HepG2 (cell line): ENCODE results near the gene HDAC5. TPM values are rescaled to one million over a fixed set of nuclear protein-coding genes. Genes with fewer than 3 reads are reported as not detected.

ENCODE experiments used
- CBX1 ChIP-seq: IDR thresholded peaks from one replicate; pipeline ENCODE4 v1.6.1; 2016; ENCODE audit warnings: antibody characterized with exemption, low read depth
- GATAD1 ChIP-seq: IDR thresholded peaks from 2 replicates; pipeline ENCODE4 v1.6.1; 2016; ENCODE audit warnings: missing genetic modification reagents, missing compliant biosample characterization
- HIVEP1 ChIP-seq: sonication (generic); formaldehyde crosslinking; IDR thresholded peaks from 2 replicates; pipeline ENCODE4 v1.4.0; 2020; ENCODE audit warnings: mild to moderate bottlenecking, missing genetic modification reagents
- IRX3 ChIP-seq: sonication (generic); formaldehyde crosslinking; IDR thresholded peaks from 2 replicates; pipeline ENCODE4 v1.8.1; 2023; ENCODE audit warnings: mild to moderate bottlenecking, low read depth, missing genetic modification reagents, borderline replicate concordance
- KLF11 ChIP-seq: IDR thresholded peaks from 2 replicates; pipeline ENCODE4 v1.6.1; 2016; ENCODE audit warnings: missing compliant biosample characterization
- KLF13 ChIP-seq: sonication (generic); formaldehyde crosslinking; IDR thresholded peaks from 2 replicates; pipeline ENCODE4 v1.4.0; 2020; ENCODE audit warnings: mild to moderate bottlenecking, missing genetic modification reagents
- PHF8 ChIP-seq: sonication (generic); formaldehyde crosslinking; IDR thresholded peaks from 2 replicates; pipeline ENCODE4 v1.5.0; 2020; ENCODE audit warnings: missing genetic modification reagents
- SKI ChIP-seq: fragments of 450-650 bp; IDR thresholded peaks from one replicate; pipeline ENCODE4 v1.6.1; 2018; ENCODE audit warnings: mild to moderate bottlenecking; ENCODE audit not compliant: partially characterized antibody
- ZBTB1 ChIP-seq: sonication (generic); formaldehyde crosslinking; IDR thresholded peaks from 2 replicates; pipeline ENCODE4 v1.4.0; 2020; ENCODE audit warnings: missing genetic modification reagents, borderline replicate concordance
- ZBTB38 ChIP-seq: sonication (generic); formaldehyde crosslinking; IDR thresholded peaks from 2 replicates; pipeline ENCODE4 v1.5.1; 2020; ENCODE audit warnings: mild to moderate bottlenecking, missing genetic modification reagents
- ZNF18 ChIP-seq: sonication (generic); formaldehyde crosslinking; IDR thresholded peaks from 2 replicates; pipeline ENCODE4 v1.8.0; 2022; ENCODE audit warnings: mild to moderate bottlenecking, missing genetic modification reagents; ENCODE audit not compliant: insufficient replicate concordance
- ZNF460 ChIP-seq: sonication (generic); formaldehyde crosslinking; IDR thresholded peaks from 2 replicates; pipeline ENCODE4 v1.5.1; 2020; ENCODE audit warnings: missing genetic modification reagents, mild to moderate bottlenecking, borderline replicate concordance
- ZNF513 ChIP-seq: sonication (generic); formaldehyde crosslinking; conservative IDR thresholded peaks from 2 replicates; pipeline ENCODE4 v1.5.0; 2020; ENCODE audit warnings: missing genetic modification reagents
- ZNF773 ChIP-seq: sonication (generic); formaldehyde crosslinking; IDR thresholded peaks from 2 replicates; pipeline ENCODE4 v1.4.0; 2020; ENCODE audit warnings: missing genetic modification reagents, borderline replicate concordance
- ZZZ3 ChIP-seq: sonication (generic); formaldehyde crosslinking; IDR thresholded peaks from 2 replicates; pipeline ENCODE4 v1.4.0; 2020; ENCODE audit warnings: missing genetic modification reagents, mild to moderate bottlenecking, borderline replicate concordance
- polyA plus RNA-seq, 8 experiments: library from polyadenylated mRNA; depleted of rRNA in 3 of 8; stranded (reverse) in 7 of 8; unstranded in 1 of 8; fragments of >200 nt; fragmentation: Illumina TruSeq in 4 of 8; extraction: Trizol in 4 of 8; gene quantifications; 2 replicates each; pipeline versions ENCODE4 v1.2.1 to v1.2.3, GENCODE V29; 2011 to 2016; ENCODE audit warnings: low read depth in 4 of 8, missing spikeins in 1 of 8, mixed read lengths in 1 of 8; ENCODE audit not compliant: insufficient read depth in 1 of 8
- total RNA-seq, 5 experiments: library from RNA; depleted of rRNA; stranded (reverse); fragments of >200 nt; fragmentation: Illumina TruSeq; extraction: Trizol; gene quantifications; 2 replicates each; pipeline ENCODE4 v1.2.3, GENCODE V29; 2016; ENCODE audit warnings: low read depth in 1 of 5
- TF ChIP-seq, protein P1 (sequence below): conservative IDR thresholded peaks from 2 replicates; pipeline ENCODE4 v1.6.1; 2018; ENCODE audit warnings: missing genetic modification reagents
- TF ChIP-seq, protein P2 (sequence below): sonication (generic); formaldehyde crosslinking; IDR thresholded peaks from 2 replicates; pipeline ENCODE4 v1.4.0; 2020; ENCODE audit warnings: missing genetic modification reagents, borderline replicate concordance
- TF ChIP-seq, protein P3 (sequence below): sonication (generic); formaldehyde crosslinking; IDR thresholded peaks from 2 replicates; pipeline ENCODE4 v1.5.1; 2020; ENCODE audit warnings: missing genetic modification reagents, mild to moderate bottlenecking, borderline replicate concordance
- TF ChIP-seq, protein P4 (sequence below): sonication (generic); formaldehyde crosslinking; IDR thresholded peaks from 2 replicates; pipeline ENCODE4 v1.5.1; 2020; ENCODE audit warnings: missing genetic modification reagents, mild to moderate bottlenecking, borderline replicate concordance

HDAC5 gene
- total and polyA plus RNA-seq, 2 of the 13 experiments (the other 11 are each of a cell fraction or from before 2014, with no cell fraction given), result 46.4 to 85.4 TPM

DNA sequence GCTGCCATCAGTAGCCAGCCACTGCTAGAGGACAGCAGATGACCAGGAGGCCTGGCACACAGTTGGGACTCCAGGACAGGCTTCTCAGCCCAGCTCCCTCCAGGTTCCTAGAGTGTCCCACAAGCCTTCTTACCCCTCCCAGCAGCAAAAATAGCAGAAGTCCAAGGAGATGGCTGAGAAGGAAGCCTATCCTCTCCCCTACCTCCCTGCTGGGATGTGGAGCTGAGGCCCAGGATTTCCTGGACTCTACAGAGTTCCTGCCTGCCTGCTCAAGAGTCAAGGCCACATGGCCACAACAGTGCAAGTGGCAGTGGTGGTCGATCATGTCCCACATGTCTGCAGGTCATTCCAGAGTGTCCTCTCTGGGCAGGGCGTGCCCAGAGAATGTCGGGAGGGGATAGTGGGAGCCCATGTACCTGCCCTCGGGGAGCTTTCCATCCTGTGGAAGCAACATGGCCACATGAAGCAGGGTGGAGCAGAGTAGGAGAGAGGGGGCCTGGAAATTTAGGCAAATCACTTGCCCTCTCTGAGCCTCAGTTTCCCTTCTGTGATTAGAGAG is 10.6 kb upstream of the HDAC5 start (continued):
- TF ChIP-seq HIVEP1 (CRISPR knock-in tag) (peak; percentile 47; the same call in 1 of the 2 replicates), ZBTB1 (CRISPR knock-in tag) (no peak), PHF8 (CRISPR knock-in tag) (peak; percentile 20; the same call in 1 of the 2 replicates), ZBTB38 (CRISPR knock-in tag) (peak; percentile 83; the same call in 1 of the 2 replicates), ZNF460 (CRISPR knock-in tag) (peak; percentile 36; the same call in 1 of the 2 replicates), KLF11 (CRISPR knock-in tag) (no peak), ZNF18 (CRISPR knock-in tag) (peak; percentile 35), KLF13 (CRISPR knock-in tag) (no peak), ZZZ3 (CRISPR knock-in tag) (peak; percentile 44), GATAD1 (CRISPR knock-in tag) (peak; percentile 53; the same call in 1 of the 2 replicates), ZNF513 (CRISPR knock-in tag) (no peak), ZNF773 (no peak), SKI (peak; percentile 39), CBX1 (peak; percentile 38), IRX3 (CRISPR knock-in tag) (0 out of 2 replicates have a peak, but pooled peaks have one; percentile 57)
- TF ChIP-seq, protein P1, sequence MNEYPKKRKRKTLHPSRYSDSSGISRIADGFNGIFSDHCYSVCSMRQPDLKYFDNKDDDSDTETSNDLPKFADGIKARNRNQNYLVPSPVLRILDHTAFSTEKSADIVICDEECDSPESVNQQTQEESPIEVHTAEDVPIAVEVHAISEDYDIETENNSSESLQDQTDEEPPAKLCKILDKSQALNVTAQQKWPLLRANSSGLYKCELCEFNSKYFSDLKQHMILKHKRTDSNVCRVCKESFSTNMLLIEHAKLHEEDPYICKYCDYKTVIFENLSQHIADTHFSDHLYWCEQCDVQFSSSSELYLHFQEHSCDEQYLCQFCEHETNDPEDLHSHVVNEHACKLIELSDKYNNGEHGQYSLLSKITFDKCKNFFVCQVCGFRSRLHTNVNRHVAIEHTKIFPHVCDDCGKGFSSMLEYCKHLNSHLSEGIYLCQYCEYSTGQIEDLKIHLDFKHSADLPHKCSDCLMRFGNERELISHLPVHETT (CRISPR knock-in tag), result 0 out of 2 replicates have a peak, but pooled peaks have one; percentile 55
- TF ChIP-seq, protein P2, sequence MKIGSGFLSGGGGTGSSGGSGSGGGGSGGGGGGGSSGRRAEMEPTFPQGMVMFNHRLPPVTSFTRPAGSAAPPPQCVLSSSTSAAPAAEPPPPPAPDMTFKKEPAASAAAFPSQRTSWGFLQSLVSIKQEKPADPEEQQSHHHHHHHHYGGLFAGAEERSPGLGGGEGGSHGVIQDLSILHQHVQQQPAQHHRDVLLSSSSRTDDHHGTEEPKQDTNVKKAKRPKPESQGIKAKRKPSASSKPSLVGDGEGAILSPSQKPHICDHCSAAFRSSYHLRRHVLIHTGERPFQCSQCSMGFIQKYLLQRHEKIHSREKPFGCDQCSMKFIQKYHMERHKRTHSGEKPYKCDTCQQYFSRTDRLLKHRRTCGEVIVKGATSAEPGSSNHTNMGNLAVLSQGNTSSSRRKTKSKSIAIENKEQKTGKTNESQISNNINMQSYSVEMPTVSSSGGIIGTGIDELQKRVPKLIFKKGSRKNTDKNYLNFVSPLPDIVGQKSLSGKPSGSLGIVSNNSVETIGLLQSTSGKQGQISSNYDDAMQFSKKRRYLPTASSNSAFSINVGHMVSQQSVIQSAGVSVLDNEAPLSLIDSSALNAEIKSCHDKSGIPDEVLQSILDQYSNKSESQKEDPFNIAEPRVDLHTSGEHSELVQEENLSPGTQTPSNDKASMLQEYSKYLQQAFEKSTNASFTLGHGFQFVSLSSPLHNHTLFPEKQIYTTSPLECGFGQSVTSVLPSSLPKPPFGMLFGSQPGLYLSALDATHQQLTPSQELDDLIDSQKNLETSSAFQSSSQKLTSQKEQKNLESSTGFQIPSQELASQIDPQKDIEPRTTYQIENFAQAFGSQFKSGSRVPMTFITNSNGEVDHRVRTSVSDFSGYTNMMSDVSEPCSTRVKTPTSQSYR, result peak; percentile 57; the same call in 1 of the 2 replicates
- TF ChIP-seq, protein P3, sequence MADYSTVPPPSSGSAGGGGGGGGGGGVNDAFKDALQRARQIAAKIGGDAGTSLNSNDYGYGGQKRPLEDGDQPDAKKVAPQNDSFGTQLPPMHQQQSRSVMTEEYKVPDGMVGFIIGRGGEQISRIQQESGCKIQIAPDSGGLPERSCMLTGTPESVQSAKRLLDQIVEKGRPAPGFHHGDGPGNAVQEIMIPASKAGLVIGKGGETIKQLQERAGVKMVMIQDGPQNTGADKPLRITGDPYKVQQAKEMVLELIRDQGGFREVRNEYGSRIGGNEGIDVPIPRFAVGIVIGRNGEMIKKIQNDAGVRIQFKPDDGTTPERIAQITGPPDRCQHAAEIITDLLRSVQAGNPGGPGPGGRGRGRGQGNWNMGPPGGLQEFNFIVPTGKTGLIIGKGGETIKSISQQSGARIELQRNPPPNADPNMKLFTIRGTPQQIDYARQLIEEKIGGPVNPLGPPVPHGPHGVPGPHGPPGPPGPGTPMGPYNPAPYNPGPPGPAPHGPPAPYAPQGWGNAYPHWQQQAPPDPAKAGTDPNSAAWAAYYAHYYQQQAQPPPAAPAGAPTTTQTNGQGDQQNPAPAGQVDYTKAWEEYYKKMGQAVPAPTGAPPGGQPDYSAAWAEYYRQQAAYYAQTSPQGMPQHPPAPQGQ (CRISPR knock-in tag), result peak; percentile 86; the same call in 1 of the 2 replicates
- TF ChIP-seq, protein P4, sequence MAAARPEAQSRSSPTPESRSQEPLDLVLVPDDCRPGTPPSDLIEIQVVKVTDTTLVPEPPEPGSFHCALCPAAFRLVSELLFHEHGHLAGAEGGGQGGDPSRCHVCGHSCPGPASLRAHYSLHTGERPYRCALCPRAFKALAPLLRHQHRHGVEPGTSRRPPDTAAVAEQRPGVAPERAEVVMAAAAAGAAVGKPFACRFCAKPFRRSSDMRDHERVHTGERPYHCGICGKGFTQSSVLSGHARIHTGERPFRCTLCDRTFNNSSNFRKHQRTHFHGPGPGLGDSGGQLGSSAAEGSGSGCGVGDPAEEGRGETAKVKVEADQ (CRISPR knock-in tag), result peak; percentile 92
